ENCODE results near the gene PCDHB9.
"Not testable (repeated sequence)": the region's sequence is repeated elsewhere in the genome, so short reads cannot be mapped to it uniquely, and the experiment has no call there.

Gene PCDHB9

DNA sequence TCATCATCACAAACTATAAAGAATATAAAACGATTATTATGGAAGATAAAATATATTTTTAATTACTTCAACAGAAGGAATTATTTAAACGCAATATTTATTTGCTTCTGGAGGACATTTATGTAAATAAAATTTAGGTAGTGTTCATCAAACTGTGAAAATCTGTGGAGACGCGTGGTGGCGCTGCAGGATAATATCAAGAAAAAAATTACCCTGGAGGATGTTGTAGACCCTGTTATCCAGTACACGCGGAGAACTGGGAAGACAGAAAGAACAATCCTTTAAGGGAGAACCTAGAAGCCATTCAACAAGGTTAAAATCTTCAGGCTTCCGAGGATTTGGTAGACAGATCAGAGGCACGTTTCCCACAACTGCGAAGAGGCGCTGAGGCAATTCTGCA, 21.5 kb downstream of the PCDHB9 start, which contains the start of gene PCDHB12:
Gene PCDHB12, plus strand, starts transcription at position 242 of the 400 bp plus-strand sequence. CDS start 189 bp downstream, outside the sequence.
- no peaks in the 10 kb centered on the region for H3K9me3 Mint-ChIP-seq (ENCODE audit: low read depth)
- no peaks in the 10 kb centered on the region for H3K4me1 Mint-ChIP-seq (ENCODE audit: low read depth)
- no peak within 1 kb of the TSS for H3K27ac Mint-ChIP-seq
- H3K36me3 Mint-ChIP-seq: peaks cover 2% of the 10 kb centered on the region
- peaks cover 44% of the 10 kb centered on the region for H3K27me3 Mint-ChIP-seq
- H3K4me3 Mint-ChIP-seq: no peak within 1 kb of the TSS

DNA sequence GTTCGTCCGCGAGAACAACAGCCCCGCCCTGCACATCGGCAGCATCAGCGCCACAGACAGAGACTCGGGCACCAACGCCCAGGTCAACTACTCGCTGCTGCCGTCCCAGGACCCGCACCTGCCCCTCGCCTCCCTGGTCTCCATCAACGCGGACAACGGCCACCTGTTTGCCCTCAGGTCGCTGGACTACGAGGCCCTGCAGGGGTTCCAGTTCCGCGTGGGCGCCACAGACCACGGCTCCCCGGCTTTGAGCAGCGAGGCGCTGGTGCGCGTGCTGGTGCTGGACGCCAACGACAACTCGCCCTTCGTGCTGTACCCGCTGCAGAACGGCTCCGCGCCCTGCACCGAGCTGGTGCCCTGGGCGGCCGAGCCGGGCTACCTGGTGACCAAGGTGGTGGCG, 23.3 kb downstream of the PCDHB9 start:
- H3K4me3 Mint-ChIP-seq; H3K9me3 Mint-ChIP-seq (ENCODE audit: low read depth); H3K4me1 Mint-ChIP-seq (ENCODE audit: low read depth); H3K36me3 Mint-ChIP-seq; H3K27ac Mint-ChIP-seq: not testable (repeated sequence)
- peaks cover 56% of the 10 kb centered on the region for H3K27me3 Mint-ChIP-seq

DNA sequence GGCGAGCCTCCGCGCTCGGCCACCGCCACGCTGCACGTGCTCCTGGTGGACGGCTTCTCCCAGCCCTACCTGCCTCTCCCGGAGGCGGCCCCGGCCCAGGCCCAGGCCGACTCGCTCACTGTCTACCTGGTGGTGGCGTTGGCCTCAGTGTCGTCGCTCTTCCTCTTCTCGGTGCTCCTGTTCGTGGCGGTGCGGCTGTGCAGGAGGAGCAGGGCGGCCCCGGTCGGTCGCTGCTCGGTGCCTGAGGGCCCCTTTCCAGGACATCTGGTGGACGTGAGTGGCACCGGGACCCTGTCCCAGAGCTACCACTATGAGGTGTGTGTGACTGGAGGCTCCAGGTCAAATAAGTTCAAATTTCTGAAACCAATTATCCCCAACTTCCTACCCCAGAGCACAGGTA, 23.9 kb downstream of the PCDHB9 start:
- not testable (repeated sequence) for H3K36me3 Mint-ChIP-seq; H3K4me3 Mint-ChIP-seq; H3K27ac Mint-ChIP-seq; H3K4me1 Mint-ChIP-seq (ENCODE audit: low read depth); H3K9me3 Mint-ChIP-seq (ENCODE audit: low read depth)
- peaks cover 55% of the 10 kb centered on the region for H3K27me3 Mint-ChIP-seq

DNA sequence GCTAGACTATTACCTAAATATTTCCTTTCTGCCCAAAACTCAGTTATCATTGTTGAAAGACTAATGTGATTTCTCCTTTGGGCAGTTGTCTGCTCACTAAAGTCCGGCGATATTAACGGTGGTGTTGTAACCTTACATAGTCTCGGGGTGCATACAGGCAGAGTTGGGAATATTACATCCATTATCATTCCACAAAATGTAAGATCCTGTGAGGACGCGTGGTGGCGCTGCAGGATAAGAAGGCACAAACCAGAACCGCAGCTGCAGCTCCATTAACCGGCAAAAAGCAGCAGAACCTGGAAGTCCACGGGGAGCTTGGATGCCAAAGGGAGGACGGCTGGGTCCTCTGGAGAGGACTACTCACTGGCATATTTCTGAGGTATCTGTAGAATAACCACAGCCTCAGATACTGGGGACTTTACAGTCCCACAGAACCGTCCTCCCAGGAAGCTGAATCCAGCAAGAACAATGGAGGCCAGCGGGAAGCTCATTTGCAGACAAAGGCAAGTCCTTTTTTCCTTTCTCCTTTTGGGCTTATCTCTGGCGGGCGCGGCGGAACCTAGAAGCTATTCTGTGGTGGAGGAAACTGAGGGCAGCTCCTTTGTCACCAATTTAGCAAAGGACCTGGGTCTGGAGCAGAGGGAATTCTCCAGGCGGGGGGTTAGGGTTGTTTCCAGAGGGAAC, 26.8 kb downstream of the PCDHB9 start, which contains the start of gene PCDHB13:
Gene PCDHB13, plus strand, starts transcription at position 264 of the 684 bp plus-strand sequence. Its CDS starts 205 bp downstream, at position 469.
- H3K4me3 Mint-ChIP-seq; H3K27ac Mint-ChIP-seq; H3K4me1 Mint-ChIP-seq (ENCODE audit: low read depth): not testable (repeated sequence)
- peaks cover 13% of the 10 kb centered on the region for H3K36me3 Mint-ChIP-seq
- H3K9me3 Mint-ChIP-seq (ENCODE audit: low read depth): peaks cover 17% of the 10 kb centered on the region
- H3K27me3 Mint-ChIP-seq: peaks cover 45% of the 10 kb centered on the region

DNA sequence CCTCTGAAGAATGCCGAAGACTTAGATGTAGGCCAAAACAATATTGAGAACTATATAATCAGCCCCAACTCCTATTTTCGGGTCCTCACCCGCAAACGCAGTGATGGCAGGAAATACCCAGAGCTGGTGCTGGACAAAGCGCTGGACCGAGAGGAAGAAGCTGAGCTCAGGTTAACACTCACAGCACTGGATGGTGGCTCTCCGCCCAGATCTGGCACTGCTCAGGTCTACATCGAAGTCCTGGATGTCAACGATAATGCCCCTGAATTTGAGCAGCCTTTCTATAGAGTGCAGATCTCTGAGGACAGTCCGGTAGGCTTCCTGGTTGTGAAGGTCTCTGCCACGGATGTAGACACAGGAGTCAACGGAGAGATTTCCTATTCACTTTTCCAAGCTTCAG, 27.6 kb downstream of the PCDHB9 start:
- H3K36me3 Mint-ChIP-seq: peaks cover 13% of the 10 kb centered on the region

DNA sequence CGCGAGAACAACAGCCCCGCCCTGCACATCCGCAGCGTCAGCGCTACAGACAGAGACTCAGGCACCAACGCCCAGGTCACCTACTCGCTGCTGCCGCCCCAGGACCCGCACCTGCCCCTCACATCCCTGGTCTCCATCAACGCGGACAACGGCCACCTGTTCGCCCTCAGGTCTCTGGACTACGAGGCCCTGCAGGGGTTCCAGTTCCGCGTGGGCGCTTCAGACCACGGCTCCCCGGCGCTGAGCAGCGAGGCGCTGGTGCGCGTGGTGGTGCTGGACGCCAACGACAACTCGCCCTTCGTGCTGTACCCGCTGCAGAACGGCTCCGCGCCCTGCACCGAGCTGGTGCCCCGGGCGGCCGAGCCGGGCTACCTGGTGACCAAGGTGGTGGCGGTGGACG, 28.5 kb downstream of the PCDHB9 start:
- peaks cover 46% of the 10 kb centered on the region for H3K27me3 Mint-ChIP-seq
- H3K27ac Mint-ChIP-seq; H3K4me3 Mint-ChIP-seq; H3K4me1 Mint-ChIP-seq (ENCODE audit: low read depth): not testable (repeated sequence)
- H3K9me3 Mint-ChIP-seq (ENCODE audit: low read depth): peaks cover 30% of the 10 kb centered on the region
- H3K36me3 Mint-ChIP-seq: peaks cover 15% of the 10 kb centered on the region

More for the DNA sequence above, 27.6 kb downstream of the PCDHB9 start:
- Mint-ChIP-seq H3K9me3 (ENCODE audit: low read depth) (peaks cover 22% of the 10 kb centered on the region), H3K27me3 (peaks cover 44% of the 10 kb centered on the region)
- not testable (repeated sequence) for H3K27ac Mint-ChIP-seq; H3K4me3 Mint-ChIP-seq; H3K4me1 Mint-ChIP-seq (ENCODE audit: low read depth)

DNA sequence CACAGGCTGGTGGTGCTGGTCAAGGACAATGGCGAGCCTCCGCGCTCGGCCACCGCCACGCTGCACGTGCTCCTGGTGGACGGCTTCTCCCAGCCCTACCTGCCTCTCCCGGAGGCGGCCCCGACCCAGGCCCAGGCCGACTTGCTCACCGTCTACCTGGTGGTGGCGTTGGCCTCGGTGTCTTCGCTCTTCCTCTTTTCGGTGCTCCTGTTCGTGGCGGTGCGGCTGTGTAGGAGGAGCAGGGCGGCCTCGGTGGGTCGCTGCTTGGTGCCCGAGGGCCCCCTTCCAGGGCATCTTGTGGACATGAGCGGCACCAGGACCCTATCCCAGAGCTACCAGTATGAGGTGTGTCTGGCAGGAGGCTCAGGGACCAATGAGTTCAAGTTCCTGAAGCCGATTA, 29.1 kb downstream of the PCDHB9 start:
- Mint-ChIP-seq H3K9me3 (ENCODE audit: low read depth) (peaks cover 30% of the 10 kb centered on the region), H3K36me3 (peaks cover 15% of the 10 kb centered on the region), H3K27me3 (peaks cover 47% of the 10 kb centered on the region)
- not testable (repeated sequence) for H3K4me1 Mint-ChIP-seq (ENCODE audit: low read depth); H3K4me3 Mint-ChIP-seq; H3K27ac Mint-ChIP-seq

DNA sequence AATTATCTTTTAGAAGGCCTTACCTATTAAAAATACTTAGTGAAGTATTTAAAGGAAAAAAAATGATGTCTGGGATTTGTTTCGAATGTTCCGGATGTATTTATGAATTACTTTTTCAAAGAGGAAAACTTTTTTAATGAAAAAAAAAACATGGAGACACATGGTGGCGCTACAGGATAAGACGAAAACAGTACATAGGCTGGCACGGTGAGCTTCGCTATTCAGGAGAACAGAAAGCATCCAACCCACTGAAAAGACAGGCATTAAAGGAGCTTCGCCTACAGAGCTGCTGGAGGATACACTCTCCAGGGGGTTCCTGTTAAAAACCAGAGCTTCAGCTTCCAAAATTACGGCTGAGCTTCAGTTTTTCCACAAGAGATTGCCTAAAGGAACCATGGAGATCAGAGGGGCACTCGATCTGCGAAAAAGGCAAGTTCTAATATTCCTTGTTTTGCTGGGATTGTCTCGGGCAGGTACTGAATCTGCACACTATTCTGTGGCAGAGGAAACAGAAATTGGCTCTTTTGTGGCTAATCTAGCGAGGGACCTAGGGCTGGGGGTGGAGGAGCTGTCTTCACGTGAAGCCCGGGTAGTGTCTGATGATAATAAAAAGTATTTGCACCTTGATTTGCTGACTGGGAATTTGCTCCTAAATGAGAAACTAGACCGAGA, 36.3 kb downstream of the PCDHB9 start, which contains the start of gene PCDHB14:
Gene PCDHB14, plus strand, starts transcription at position 232 of the 672 bp plus-strand sequence. Its CDS starts 163 bp downstream, at position 395.
- Mint-ChIP-seq H3K4me3 (no peak within 1 kb of the TSS), H3K9me3 (ENCODE audit: low read depth) (peaks cover 33% of the 10 kb centered on the region), H3K36me3 (peaks cover 19% of the 10 kb centered on the region), H3K27ac (no peak within 1 kb of the TSS), H3K27me3 (peaks cover 51% of the 10 kb centered on the region), H3K4me1 (ENCODE audit: low read depth) (peaks cover 8% of the 10 kb centered on the region)

DNA sequence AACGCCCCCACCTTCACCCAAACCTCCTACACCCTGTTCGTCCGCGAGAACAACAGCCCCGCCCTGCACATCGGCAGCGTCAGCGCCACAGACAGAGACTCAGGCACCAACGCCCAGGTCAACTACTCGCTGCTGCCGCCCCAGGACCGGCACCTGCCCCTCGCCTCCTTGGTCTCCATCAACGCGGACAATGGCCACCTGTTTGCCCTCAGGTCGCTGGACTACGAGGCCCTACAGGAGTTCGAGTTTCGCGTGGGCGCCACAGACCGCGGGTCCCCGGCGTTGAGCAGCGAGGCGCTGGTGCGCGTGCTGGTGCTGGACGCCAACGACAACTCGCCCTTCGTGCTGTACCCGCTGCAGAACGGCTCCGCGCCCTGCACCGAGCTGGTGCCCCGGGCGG, 37.9 kb downstream of the PCDHB9 start:
- H3K27me3 Mint-ChIP-seq: peaks cover 42% of the 10 kb centered on the region
- not testable (repeated sequence) for H3K27ac Mint-ChIP-seq; H3K4me3 Mint-ChIP-seq; H3K4me1 Mint-ChIP-seq (ENCODE audit: low read depth)
- peaks cover 19% of the 10 kb centered on the region for H3K36me3 Mint-ChIP-seq
- peaks cover 26% of the 10 kb centered on the region for H3K9me3 Mint-ChIP-seq (ENCODE audit: low read depth)

DNA sequence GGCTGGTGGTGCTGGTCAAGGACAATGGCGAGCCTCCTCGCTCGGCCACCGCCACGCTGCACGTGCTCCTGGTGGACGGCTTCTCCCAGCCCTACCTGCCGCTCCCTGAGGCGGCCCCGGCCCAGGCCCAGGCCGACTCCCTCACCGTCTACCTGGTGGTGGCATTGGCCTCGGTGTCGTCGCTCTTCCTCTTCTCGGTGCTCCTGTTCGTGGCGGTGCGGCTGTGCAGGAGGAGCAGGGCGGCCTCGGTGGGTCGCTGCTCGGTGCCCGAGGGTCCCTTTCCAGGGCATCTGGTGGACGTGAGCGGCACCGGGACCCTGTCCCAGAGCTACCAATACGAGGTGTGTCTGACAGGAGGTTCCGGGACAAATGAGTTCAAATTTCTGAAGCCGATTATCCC, 38.5 kb downstream of the PCDHB9 start:
- not testable (repeated sequence) for H3K4me1 Mint-ChIP-seq (ENCODE audit: low read depth); H3K4me3 Mint-ChIP-seq; H3K27ac Mint-ChIP-seq
- peaks cover 37% of the 10 kb centered on the region for H3K27me3 Mint-ChIP-seq
- H3K9me3 Mint-ChIP-seq (ENCODE audit: low read depth): peaks cover 21% of the 10 kb centered on the region
- peaks cover 17% of the 10 kb centered on the region for H3K36me3 Mint-ChIP-seq

DNA sequence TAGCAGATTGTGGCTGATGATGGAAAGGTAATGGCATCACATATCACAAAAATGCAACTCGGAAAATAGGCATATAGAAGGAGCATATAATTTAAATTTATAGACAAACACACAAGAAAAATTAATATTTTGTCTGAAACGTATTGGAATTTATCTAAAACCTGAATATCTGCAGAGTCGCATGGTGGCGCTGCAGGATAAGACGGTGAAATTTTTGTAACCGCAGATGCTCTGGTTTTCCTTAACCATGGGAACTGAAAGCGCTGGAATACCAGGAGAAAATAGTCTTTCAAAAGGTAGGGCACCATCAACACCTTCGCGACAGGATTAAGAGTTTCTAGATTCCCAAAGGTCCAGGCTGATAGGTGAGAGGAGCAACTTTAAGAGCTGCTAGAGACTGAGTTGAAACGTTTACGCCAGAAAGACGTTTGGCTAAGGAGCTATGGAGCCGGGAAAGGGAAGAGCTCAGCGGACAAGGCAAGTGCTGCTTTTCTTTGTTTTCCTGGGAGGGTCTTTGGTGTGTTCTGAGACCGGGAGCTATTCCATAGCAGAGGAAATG, 47.2 kb downstream of the PCDHB9 start:
- peaks cover 23% of the 10 kb centered on the region for H3K36me3 Mint-ChIP-seq
- H3K27ac Mint-ChIP-seq: no peak overlapping the region
- H3K4me1 Mint-ChIP-seq (ENCODE audit: low read depth): no peaks in the 10 kb centered on the region
- H3K4me3 Mint-ChIP-seq: no peak overlapping the region
- H3K27me3 Mint-ChIP-seq: peaks cover 31% of the 10 kb centered on the region
- peaks cover 29% of the 10 kb centered on the region for H3K9me3 Mint-ChIP-seq (ENCODE audit: low read depth)

DNA sequence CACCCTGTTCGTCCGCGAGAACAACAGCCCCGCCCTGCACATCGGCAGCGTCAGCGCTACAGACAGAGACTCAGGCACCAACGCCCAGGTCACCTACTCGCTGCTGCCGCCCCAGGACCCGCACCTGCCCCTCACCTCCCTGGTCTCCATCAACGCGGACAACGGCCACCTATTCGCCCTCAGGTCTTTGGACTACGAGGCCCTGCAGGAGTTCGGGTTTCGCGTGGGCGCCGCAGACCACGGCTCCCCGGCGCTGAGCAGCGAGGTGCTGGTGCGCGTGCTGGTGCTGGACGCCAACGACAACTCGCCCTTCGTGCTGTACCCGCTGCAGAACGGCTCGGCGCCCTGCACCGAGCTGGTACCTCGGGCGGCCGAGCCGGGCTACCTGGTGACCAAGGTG, 49.0 kb downstream of the PCDHB9 start:
- H3K4me3 Mint-ChIP-seq; H3K27ac Mint-ChIP-seq; H3K4me1 Mint-ChIP-seq (ENCODE audit: low read depth): not testable (repeated sequence)
- Mint-ChIP-seq H3K27me3 (peaks cover 44% of the 10 kb centered on the region), H3K9me3 (ENCODE audit: low read depth) (peaks cover 41% of the 10 kb centered on the region), H3K36me3 (peaks cover 34% of the 10 kb centered on the region)

DNA sequence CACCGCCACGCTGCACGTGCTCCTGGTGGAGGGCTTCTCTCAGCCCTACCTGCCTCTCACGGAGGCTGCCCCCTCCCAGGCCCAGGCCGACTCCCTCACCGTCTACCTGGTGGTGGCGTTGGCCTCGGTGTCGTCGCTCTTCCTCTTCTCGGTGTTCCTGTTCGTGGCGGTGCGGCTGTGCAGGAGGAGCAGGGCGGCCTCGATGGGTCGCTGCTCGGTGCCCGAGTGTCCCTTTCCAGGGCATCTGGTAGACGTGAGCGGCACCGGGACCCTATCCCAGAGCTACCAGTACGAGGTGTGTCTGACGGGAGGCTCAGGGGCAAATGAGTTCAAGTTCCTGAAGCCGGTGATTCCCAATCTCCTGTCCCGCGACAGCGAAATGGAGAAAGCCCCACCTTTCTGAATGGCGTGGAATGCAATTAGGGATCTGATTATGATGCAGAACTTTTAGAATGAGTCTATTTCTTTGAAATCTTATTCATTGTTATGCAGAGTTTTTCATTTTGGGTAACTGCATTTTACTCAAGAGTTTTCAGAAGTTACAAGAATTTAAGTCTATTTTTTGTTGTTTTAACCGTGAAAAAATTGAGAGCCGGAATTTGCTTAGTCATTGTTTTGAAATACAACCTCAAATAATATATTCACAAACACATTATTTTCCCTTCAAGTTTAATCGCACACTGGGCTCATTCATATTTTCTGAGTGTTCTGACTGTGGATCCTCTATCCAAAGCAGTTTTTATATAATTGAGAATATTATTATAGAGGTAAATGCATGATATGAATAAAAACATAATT, 49.8 kb downstream of the PCDHB9 start:
- peaks cover 44% of the 10 kb centered on the region for H3K27me3 Mint-ChIP-seq
- H3K4me3 Mint-ChIP-seq: no peak overlapping the region
- H3K9me3 Mint-ChIP-seq (ENCODE audit: low read depth): peaks cover 38% of the 10 kb centered on the region
- peaks cover 34% of the 10 kb centered on the region for H3K36me3 Mint-ChIP-seq
- peak overlapping the region; percentile 41 for H3K27ac Mint-ChIP-seq
- no peaks in the 10 kb centered on the region for H3K4me1 Mint-ChIP-seq (ENCODE audit: low read depth)
